NCI-H1694 treated with DMSO at 0.1 percent for 48 hours (cell line): ENCODE results near the gene LCE1B.

Experiments used
- DNase-seq: peaks from one replicate; lab custom pipeline; 2025; lab: John Stamatoyannopoulos, UW

The LCE1B gene

DNA sequence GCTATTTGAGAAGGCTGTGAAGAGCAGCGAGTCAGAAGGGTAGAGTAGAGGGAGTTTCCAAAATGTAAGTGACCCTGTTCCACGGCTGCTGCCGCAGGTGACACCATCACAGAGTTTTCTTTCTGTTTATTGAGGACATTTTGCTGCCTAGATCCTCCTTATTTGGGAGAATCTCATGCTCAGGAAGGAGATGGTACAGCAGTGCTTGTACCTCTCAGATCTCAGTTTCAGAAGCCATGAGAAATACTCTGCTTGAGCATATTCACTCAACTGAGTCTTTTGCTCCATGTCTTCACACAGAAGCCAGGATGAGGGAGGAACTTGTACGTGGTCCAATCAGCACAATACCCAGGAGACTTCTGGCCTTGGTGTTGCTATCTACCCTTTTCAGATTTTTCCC, 49.6 kb downstream of the LCE1B start:
- DNase-seq: no peak
